Dermis blood vessel endothelial cell (primary cell): ENCODE measurements around the gene HKDC1. TPM values are rescaled to one million over a fixed set of nuclear protein-coding genes. Genes with fewer than 3 reads are reported as not detected.

ENCODE experiments used
- DNase-seq: peaks from one replicate; pipeline ENCODE4 v3.0.0; 2010
- total RNA-seq: library from RNA; depleted of rRNA; stranded (reverse); fragments of >200 nt; gene quantifications from 2 replicates; pipeline ENCODE4 v1.2.3, GENCODE V29; 2014

HKDC1 gene
- total RNA-seq, 1 donor from 2014 or later = 0.85 TPM

DNA sequence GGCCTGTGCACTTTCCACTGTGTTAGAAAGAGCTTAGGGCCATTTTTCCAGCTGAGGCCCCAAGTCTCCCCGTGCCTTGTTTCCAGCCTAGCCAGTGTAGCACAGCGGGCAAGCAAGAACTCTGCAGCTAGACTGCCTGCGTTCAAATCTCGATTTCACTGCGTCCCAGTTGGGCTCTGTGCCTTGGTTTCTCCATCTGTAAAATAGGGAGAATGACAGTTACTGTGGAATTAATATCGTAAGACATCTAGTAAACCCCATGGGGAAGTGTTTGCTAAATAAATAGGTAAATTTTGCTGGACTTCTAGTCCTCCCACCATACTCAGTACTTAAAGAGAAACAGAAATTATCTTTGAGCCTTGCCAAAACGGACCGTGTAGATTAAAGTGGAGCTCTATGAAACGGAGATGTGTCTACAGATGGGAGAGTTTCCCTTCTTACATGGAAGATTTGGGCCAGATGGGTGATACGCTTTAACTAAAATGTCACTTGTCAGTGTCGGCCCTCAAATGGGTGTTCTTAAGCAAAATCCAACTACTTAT is 3.5 kb upstream of the HKDC1 start:
- no peak for DNase-seq

DNA sequence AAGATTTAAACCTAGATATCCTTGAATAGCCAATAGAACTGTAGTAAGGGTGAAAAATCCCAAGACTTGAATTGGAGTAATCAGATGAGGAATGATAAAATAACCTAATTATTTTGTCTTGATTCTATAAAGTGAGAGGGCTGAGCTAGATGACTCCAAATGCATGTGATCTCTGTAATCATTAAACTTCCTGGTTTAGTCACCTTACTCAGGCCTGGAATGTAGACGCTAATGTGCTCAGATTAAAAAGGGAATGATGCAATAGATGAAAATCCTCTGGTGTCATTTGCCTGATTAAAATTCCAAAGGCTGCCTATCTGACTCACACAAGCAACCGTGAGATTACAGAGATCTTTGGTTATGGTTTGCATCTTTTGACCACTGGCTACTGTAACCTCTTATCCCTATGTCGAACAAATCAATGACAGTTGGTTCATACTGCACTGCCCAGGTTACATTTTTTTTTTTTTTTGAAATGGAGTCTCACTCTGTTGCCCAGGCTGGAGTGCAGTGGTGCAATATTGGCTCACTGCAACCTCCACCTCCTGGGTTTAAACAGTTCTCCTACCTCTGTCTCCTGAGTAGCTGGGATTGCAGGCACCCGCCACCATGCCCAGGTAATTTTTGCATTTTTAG is 2.9 kb upstream of the HKDC1 start:
- peak; percentile 78 for DNase-seq

DNA sequence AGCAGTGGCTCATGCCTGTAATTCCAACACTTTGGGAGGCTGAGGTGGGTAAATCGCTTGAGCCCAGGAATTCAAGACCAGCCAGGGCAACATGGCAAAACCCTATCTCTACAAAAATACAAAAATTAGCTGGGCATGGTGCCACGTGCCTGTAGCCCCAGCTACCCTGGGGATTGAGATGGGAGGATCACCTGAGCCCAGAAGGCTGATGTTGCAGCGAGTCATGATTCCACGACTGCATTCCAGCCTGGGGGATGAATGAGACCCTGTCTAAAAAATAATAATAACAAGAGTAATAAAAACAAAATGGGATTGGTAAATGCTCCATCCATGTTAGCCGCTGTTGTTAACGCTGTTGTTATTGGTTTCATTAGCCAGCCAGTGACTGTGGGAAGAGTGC is 1.3 kb upstream of the HKDC1 start:
- DNase-seq = no peak

DNA sequence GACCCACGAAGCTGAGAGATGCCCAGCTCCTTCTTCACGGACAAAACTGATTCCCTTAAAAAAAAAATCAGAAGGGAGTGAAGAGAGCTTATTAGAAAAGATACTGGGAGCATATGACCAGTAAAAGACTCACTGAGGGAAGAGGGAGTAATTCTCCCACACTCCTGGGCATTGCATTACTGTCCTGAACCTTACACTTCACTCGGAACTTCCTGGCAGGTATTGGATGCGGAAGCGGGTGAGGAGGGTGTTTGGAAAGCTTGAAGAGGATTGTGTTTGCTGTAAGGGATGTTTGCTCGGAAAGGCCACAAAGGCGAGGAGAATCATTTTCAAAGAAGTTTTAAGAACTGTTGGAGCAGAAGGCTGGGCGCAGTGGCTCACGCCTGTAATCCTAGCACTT is 375 bp downstream of the HKDC1 start:
- no peak for DNase-seq

DNA sequence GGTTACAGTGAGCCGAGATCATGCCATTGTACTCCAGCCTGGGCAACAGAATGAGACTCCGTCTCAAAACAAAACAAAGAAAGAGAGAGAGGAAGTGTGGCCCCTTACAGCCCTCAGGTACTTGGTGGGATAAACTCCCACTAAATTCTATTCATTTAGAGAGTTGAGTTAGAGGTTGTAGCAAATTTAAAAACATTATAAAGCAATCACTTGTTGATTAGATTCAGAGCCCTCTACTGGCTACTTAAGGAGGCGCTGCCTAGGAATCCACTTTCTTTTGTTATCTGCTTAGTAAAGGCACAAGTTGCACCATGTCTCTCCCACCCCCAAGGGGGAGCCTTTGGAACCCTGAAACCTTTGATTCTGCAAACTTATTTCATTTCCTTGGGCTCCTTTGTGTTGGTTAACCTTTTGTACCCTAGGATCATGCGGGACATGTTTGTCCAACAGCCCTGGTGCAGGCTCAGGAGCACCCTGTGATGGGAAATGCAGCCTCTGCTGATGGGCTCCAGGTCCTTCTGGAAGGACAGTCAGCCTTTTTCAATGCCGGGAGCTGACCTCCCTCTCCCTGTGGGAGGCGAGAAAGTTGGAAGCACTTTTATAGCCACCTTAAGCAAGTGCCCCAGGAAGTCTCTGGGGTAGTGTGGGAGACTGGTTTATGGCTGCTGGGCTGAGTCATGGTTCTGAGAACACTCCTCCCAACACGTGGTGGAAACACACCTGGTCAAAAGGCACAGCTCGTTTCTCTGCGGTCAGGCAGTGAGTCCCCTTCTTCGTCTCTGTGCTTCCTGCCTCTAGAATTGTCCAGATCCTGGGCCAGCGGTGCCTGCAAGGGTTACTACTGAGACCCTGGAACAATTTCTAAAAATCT is 2.3 kb downstream of the HKDC1 start:
- peak; percentile 82 for DNase-seq

DNA sequence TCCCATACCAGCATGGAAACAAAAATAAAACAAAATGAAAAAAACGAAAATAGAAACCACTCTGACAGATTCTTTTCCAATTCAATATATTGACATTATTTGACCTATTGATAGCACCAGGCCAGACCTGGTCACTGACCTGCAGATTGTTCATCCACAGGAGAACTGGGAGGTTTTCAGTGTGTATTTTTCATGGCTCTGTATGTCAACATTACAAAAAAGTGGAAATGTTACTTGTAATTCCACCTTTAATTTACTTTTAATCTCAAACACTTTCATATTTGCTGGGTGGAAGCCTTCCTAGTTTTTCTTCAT is 2.9 kb downstream of the HKDC1 start:
- DNase-seq = no peak

DNA sequence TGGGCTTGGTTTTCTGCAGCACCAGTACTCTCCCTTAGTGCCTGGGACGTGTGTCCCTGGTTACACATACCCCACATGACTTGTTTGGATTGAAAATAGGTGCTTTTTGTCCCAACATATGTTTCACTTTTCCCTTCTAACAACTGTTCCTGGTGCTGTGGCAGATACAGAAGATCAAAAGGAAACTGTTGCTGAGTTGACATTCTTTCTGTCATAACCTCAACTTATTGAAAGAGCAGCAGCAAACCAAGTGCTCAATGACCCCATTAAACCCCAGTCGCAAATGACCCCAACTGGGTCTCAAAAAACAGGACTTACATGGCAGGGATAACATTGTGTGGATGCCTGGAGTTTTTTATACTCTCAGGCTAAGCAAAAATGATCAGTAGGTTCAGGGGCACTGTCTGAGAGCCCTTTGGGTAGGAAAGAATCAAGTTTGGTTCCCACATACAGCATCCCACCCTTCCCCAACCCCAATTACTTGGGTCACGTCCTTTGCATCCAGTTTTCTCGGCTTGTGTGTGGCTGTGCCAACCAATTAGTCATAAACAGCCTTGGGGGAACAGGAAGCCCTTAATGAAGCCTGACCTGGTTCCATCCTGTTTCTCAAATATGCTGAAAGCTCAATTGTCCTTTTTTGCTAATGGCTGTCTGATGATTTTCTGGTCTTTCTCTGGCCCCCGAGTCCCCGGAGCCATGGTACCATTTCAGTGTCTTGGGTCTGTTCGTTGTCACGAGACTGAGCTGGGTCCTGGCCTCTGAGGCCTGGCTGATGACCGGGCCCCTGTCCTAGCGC is 4.9 kb downstream of the HKDC1 start:
- peak; percentile 87 for DNase-seq

DNA sequence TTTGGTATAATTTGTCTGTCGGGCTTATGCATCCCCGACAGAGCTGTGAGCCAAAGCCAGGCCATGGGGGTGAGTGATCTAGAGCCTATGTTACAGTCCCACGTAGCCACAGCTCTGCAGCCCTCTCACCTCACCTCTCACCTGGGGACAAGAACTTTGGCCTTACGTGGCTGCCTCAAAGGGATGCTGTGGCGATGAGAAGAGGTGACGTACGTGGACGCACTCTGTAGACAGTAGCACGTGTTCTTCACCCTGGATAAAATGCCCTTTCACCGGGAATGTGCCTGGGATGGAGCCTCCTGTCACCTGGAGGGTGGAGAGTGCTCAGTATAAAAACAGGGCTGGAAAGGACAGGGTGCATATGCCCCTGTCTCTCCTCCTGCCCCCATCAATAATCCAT is 5.5 kb downstream of the HKDC1 start:
- DNase-seq = no peak

DNA sequence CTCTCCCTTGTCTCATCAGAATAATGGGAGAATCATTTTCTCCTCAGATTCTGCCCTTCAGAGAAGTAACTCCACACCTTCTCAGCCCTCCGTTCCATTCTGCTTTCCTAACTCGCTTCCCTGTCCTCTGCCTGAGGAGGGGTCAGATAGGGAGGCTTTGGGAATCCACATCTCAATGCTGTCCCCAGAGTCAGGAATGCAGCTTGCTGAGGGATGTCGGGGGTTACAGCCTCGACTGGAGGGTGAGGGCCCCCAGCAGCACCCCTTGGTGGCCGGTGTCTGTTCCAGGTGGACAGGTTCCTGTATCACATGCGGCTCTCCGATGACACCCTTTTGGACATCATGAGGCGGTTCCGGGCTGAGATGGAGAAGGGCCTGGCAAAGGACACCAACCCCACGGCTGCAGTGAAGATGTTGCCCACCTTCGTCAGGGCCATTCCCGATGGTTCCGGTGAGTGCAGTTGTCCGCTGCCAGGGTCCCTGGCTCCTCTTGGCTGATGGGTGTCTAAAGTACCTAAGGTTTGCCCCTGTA is 6.9 kb downstream of the HKDC1 start:
- no peak for DNase-seq

DNA sequence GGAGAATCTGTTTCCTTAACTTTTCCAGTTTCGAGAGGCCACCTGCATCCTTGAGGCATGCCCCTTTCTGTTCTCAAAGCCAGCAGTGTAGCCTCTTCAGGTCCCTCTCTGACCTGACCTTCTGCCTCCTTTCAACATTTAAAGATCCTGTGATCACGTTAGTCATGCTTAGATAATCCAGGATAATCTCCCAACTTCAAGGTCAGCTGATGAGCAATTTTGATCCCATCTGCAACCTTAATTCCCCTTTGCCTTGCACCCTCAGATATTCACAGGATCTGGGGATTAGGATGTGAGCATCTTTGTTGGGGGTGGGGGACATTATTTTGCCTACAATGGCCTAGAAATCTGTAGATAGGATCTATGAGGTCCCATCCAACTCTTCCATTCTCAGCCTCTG is 8.0 kb downstream of the HKDC1 start:
- no peak for DNase-seq

DNA sequence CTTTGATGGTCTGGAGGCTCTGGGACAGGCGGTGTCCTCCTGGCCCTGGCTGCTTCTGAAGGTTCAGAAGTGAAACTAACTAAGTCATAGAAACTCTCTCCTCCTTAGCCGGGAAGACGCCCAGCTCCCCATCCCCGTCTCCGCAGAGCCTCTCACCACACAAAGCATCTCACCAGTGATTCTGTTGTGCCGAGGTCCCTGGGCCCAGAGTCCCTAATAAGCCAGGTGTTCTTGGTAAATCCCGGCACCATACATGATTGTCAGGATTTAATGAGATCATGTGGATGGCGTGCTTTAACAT is 9.4 kb downstream of the HKDC1 start:
- no peak for DNase-seq

DNA sequence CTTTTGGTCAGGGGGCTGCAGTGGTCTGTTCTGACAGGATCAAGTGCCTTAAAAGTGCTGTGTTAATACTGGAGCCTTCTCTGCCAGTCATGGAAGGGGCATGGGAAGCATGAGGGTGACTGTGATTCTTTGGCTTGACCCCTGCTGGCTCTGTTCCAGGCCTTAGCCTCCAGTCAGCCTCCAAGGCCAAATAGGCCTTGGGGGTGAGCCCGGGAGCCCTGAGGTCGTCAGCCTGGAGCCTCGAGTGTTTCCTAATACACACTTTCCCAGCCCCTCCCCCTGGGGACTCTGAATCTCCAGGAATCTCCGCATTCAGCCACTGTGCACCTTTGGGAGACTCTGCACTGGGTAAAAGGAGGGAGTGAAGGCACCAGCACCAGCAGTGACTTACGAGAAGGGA is 10.0 kb downstream of the HKDC1 start:
- DNase-seq = no peak

DNA sequence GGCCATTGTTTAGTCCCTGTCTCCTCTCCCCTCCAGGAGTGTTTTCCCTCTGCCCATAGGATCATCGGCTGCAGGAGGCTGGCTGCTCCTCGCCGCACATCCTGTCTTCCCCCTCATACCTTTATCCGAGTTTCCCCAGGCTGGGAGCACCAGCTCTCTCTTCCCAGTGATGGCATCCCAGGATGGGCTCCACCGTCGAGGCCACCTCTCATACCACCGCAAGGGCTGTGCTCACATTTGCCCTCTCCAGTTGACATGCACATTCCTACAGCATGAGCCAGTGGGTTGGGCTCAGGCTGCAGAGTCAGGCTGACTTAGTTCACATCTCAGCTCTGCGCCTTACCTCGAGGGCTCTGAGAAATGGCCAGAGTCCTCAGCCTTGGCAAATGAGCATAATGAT is 12.1 kb downstream of the HKDC1 start:
- peak; percentile 49 for DNase-seq

DNA sequence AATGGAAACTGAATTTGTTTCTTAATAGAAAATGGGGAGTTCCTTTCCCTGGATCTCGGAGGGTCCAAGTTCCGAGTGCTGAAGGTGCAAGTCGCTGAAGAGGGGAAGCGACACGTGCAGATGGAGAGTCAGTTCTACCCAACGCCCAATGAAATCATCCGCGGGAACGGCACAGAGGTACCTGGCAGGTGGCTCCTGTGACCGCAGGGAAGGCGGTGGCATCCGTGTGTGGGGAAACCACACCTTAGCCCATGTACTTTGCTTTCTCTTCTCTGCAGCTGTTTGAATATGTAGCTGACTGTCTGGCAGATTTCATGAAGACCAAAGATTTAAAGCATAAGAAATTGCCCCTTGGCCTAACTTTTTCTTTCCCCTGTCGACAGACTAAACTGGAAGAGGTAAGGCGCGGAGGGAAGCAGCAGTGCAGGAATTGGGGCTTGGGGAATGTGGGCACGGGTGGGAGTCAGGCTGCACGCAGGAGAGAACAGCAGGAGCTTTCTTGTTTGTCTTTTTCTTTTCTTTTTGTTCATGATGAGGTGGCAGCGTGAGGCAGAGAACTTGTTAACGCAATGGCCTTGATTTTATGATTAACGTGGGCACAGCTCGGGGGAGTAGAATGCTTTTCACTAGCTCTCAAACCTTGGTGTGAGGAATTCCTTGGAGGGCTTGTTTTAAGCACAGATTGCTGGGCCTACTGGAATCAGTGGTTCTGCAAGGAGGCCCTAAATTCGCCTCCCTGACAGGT is 12.8 kb downstream of the HKDC1 start:
- no peak for DNase-seq

DNA sequence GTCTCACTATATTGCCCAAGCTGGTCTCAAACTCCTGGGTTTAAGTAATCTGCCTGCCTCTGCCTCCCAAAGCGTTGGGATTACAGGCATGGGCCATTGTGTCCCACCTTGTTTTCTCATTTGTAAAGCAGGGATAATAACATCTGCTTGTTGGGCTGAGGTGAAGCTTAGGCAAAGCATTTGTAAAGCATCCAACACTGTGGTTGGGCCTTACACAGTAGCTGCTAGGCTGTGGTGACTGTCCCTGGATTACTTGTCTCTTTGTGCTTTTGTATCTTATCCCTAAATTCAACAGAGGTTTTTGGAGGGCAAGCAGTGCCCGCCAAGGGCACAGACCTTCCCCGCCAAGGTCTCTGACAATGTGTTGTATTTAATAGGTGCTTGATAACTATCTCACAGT is 14.3 kb downstream of the HKDC1 start:
- no peak for DNase-seq

DNA sequence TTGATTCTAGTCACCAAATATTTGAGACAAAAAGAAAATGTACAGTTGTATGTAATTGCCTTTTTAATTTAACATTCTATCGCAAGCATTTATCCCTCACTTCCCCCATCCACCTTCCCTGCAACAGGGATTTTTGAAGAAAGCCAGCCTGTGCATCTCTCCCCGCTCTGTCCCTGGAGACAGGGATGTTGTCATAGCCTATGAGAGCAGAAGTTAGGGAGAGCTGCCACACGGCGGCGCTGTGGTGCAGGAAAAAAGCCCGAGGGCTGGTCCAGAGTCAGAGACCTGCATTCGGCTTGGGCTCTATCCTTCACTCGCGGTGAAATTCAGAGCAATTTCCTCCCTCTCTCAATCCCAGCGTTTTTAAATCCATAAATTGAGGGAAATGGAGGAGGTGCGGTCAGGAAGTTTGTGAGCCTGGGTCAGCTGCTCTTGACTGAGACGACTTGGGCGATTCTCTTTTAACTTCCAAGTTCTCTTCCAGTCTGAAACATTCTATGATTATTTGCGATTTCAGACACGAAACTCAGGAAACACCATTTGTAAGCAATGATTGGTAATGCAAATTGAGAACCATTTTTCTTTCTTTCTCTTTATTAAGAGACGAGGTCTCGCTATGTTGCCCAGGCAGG is 17.5 kb downstream of the HKDC1 start:
- DNase-seq = peak; percentile 85

DNA sequence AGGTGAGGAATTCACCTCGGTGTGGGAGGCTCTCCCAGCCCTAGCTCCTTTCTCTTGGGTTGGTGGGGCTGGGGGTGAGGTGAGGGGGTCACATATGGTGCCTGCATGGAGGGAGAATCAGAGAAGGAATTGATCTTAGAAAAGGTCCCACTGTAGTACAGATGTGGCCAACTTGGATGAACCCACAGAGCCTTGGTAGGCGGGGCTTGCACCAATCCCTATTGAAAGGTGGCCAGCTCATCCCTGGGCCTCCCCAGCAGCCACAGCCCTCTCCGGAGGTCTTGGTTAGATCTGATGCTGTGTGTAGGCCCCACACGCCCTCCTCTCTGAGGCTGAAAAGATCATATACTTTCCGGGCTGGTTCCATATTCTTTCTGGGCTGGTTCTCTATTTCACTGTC is 19.0 kb downstream of the HKDC1 start:
- DNase-seq = no peak

DNA sequence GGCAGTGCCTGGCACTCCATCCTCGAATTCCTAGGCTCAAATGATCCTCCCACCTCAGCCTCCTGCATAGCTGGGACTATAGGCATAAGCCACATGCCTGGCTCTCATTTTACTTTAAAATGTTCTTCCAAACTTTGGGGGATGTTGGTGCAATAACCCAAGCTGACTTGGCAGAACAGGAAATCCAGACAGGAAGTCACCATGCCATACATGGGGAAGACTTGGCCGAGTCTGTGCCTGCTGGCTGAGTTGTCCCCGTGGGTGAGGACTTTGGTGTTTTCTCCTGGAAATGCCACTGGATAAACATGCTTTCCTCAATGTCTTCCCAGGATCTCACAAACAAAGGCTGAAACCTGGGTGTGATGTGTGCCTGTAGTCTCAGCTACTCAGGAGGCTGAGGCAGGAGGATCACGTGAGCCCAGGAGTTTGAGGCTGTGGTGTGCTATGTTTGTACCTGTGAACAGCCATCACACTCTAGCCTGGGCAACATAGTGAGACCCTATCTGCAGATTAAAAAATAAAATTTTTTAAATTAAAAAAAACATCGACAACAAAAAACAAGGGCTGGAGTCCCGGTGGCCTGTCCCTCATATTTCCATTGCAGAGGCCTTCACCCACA is 19.8 kb downstream of the HKDC1 start:
- peak; percentile 36 for DNase-seq

DNA sequence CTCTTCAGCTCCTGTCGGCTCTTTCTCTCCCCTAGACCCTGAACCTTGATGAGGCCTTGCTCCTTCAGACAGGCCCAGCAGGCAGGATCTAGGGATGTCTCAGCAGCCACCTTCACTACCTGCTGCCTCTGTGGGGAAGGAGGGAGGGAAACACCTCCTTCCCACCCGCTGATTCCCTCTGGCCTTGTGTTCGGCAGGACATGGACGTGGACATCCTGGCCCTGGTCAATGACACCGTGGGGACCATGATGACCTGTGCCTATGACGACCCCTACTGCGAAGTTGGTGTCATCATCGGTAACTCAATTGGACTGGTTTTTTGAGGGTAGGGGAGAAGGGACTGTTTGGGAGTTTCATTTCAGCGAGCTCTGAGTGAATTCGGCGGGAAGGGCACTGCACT is 20.3 kb downstream of the HKDC1 start:
- DNase-seq = no peak

DNA sequence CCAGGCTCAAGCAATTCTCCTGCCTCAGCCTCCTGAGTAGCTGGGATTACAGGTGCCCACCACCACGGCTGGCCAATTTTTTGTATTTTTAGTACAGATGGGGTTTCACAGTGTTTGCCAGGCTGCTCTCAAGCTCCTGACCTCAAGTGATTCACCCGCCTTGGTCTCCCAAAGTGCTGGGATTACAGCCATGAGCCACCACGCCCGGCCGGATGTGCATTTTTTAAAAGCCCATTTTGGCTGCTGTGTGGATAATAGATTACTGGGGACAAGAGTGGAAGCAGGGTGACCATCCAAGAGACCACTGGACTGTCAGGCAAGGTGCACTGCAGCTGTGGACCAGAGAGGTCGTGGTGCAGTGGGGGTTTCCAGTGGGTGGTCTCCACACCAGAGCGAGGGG is 21.4 kb downstream of the HKDC1 start:
- DNase-seq = no peak

DNA sequence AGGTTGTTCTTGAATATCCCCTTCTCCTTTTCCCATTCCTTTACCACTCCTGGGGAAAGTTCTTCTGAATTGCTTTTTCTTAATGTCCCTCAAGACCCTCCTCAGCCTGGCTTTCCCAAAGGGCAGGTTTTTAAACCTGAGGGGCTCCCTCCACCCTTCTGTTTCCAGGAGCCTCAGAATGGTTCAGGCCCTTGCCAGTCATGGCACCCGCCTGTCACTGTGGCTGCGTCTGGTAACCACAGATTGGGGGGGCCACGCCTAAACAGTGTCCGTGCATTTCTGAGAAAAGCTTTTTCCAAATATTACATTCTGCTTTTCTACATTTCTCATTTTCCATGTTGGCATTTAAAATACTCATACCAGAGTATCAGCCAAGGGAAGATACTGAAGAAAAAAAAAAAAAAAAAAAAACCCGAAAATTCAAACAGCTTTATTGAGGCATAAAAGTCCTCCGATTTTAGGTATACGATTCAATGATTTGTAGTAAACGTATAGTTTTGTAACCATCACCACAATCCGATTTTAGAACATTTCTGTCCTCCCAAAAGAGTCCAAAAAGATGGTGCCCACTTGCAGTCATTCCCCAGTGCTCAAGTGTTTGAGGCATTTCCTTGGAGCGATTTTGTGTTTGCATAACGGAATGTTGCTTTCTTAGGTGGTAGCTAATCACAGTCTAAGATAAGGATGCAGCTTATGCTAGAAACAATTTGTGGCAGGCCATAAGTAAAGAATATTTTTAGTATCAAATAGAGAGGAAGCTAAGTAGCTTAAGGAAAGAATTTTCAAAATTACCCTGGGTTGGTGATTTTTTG is 22.1 kb downstream of the HKDC1 start:
- DNase-seq = no peak
